Peyer's patch (tissue), 4 donors: Measurements from ENCODE around the gene ALDH7A1. TPM values are rescaled to one million over a fixed set of nuclear protein-coding genes. Genes with fewer than 3 reads are reported as not detected.
A peak's percentile ranks its signal among the peaks of the same experiment; 100 is the strongest.

Experiments used
- DNase-seq, 3 donors: peaks; one replicate each; pipeline ENCODE4 v3.0.0-alpha.2; 2017 to 2019
- H3K27ac ChIP-seq, 4 donors: fragments of 200-600 bp; sonication (generic); one replicate each; pipeline ENCODE4 v1.5.1; 2016 to 2019
- H3K27me3 ChIP-seq, 2 donors: fragments of 200-600 bp; sonication (generic); one replicate each; pipeline ENCODE4 v1.5.1; 2019
- H3K36me3 ChIP-seq, 3 donors: fragments of 200-600 bp; sonication (generic); one replicate each; pipeline ENCODE4 v1.5.1; 2016 to 2019
- H3K4me1 ChIP-seq, 4 donors: fragments of 200-600 bp; sonication (generic); one replicate each; pipeline ENCODE4 v1.5.1; 2016 to 2019
- H3K4me3 ChIP-seq, 4 donors: fragments of 200-600 bp; sonication (generic); 1 replicate in 3 of 4; 2 replicates in 1 of 4; pipeline ENCODE4 v1.5.1; 2016 to 2019; ENCODE audit warnings: mild to moderate bottlenecking in 1 of 4
- H3K9me3 ChIP-seq, 4 donors: fragments of 200-600 bp; sonication (generic); one replicate each; pipeline ENCODE4 v1.5.1; 2016 to 2019; ENCODE audit warnings: mild to moderate bottlenecking in 1 of 4
- CTCF ChIP-seq, 6 experiments: fragments of 450-650 bp in 4 of 6; fragments of 200-600 bp in 2 of 6; sonication (generic) in 1 of 6; IDR thresholded peaks; one replicate each; pipeline ENCODE4 v1.5.1; 2017 to 2019; ENCODE audit warnings: antibody characterized with exemption in 6 of 6, mild to moderate bottlenecking in 3 of 6, moderate library complexity in 1 of 6
- POLR2A ChIP-seq, 2 donors: fragments of 450-650 bp; IDR thresholded peaks; one replicate each; pipeline ENCODE4 v1.5.1; 2017; ENCODE audit warnings: antibody characterized with exemption in 2 of 2, mild to moderate bottlenecking in 2 of 2, moderate library complexity in 2 of 2
- total RNA-seq, 4 donors: library from RNA; depleted of rRNA; stranded (reverse); fragments of >200 nt; gene quantifications; one replicate each; pipeline ENCODE4 v1.1.0, GENCODE V29; 2016

Gene ALDH7A1
- total RNA-seq, 4 donors from 2014 or later: 19.4 to 25.7 (median 22.0) TPM

GRCh38 chr5:126506079-126506478 lies 88.9 kb downstream of the ALDH7A1 start:
- Histone ChIP-seq H3K4me1 (peaks cover 0 to 7% (median 3%) of the 10 kb centered on the region in 4 donors), H3K9me3 (no peaks in the 10 kb centered on the region), H3K36me3 (no peaks in the 10 kb centered on the region), H3K4me3 (no peak overlapping the region), H3K27me3 (no peaks in the 10 kb centered on the region), H3K27ac (peak overlapping the region in 1 of 4 donors; percentile 2)
- DNase-seq: no peak
- TF ChIP-seq POLR2A (IDR thresholded peaks at IDR 0.05) (no peak), CTCF (IDR thresholded peaks at IDR 0.05) (no peak)

GRCh38 chr5:126503602-126504104 lies 91.4 kb downstream of the ALDH7A1 start:
- TF ChIP-seq POLR2A (IDR thresholded peaks at IDR 0.05) (peak in 1 of 2 donors; percentile 9), CTCF (IDR thresholded peaks at IDR 0.05) (no peak)
- Histone ChIP-seq H3K4me3 (no peak overlapping the region), H3K27ac (peak overlapping the region; percentile 10 to 61 (median 46)), H3K36me3 (no peaks in the 10 kb centered on the region), H3K27me3 (no peaks in the 10 kb centered on the region), H3K9me3 (no peaks in the 10 kb centered on the region), H3K4me1 (no peaks in the 10 kb centered on the region)
- peak in 1 of 3 donors; percentile 64 for DNase-seq

- no peaks in the 10 kb centered on the region for H3K4me1 ChIP-seq
- no peak overlapping the region for H3K27ac ChIP-seq
- H3K9me3 ChIP-seq: no peaks in the 10 kb centered on the region
- no peak for DNase-seq
- H3K27me3 ChIP-seq: no peaks in the 10 kb centered on the region
- no peaks in the 10 kb centered on the region for H3K36me3 ChIP-seq
- no peak overlapping the region for H3K4me3 ChIP-seq
- no peak for TF ChIP-seq CTCF (IDR thresholded peaks at IDR 0.05)
- no peak for TF ChIP-seq POLR2A (IDR thresholded peaks at IDR 0.05)
These were observed 93.6 kb downstream of the ALDH7A1 start for GRCh38 chr5:126501448-126501847.

GRCh38 chr5:126499853-126500342 lies 95.1 kb downstream of the ALDH7A1 start:
- H3K27me3 ChIP-seq: no peaks in the 10 kb centered on the region
- no peaks in the 10 kb centered on the region for H3K4me1 ChIP-seq
- TF ChIP-seq POLR2A (IDR thresholded peaks at IDR 0.05): no peak
- TF ChIP-seq CTCF (IDR thresholded peaks at IDR 0.05): peak; percentile 13 to 67 (median 54)
- DNase-seq: no peak
- H3K9me3 ChIP-seq: no peaks in the 10 kb centered on the region
- H3K27ac ChIP-seq: no peak overlapping the region
- no peaks in the 10 kb centered on the region for H3K36me3 ChIP-seq
- H3K4me3 ChIP-seq: no peak overlapping the region

GRCh38 chr5:126499278-126499677 lies 95.7 kb downstream of the ALDH7A1 start:
- TF ChIP-seq POLR2A (IDR thresholded peaks at IDR 0.05) (no peak), CTCF (IDR thresholded peaks at IDR 0.05) (no peak)
- no peaks in the 10 kb centered on the region for H3K4me1 ChIP-seq
- H3K36me3 ChIP-seq: no peaks in the 10 kb centered on the region
- no peak overlapping the region for H3K27ac ChIP-seq
- H3K27me3 ChIP-seq: no peaks in the 10 kb centered on the region
- no peak for DNase-seq
- no peak overlapping the region for H3K4me3 ChIP-seq
- no peaks in the 10 kb centered on the region for H3K9me3 ChIP-seq
